ENCODE data around the gene TMCC1.

DNA sequence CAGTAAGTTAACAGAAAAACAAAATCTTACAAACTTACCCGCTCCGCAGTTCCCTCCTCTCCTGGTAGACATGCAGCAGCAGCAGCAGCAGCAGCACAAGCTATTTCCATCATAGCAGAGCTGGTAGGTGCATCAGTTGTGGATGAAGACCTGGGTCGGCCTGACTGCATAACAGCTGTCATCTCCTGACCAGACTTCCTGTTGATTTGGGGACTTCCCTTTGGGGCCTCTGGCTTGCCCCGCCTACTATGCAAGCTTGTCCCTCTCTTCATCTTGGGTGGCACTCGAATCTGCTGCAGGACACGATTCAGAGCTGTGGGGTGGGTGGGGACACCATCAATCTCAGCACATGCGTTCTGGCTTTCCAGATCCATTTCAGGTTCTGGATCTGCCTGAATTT is 65.7 kb downstream of the TMCC1 start:
- TF ChIP-seq POLR2A (IDR thresholded peaks at IDR 0.05) (no peak), CTCF (IDR thresholded peaks at IDR 0.05) (no peak)
